Nephron progenitor cell (in vitro differentiated cells): ENCODE measurements around the gene KRTAP10-10.
"Not testable (repeated sequence)": the region's sequence is repeated elsewhere in the genome, so short reads cannot be mapped to it uniquely, and the experiment has no call there.

Experiments
- DNase-seq: peaks from one replicate; pipeline ENCODE4 v3.0.0; 2021
- H3K27ac Mint-ChIP-seq: 2 replicates; pipeline ENCODE4 v1.8.0; 2021; ENCODE audit warnings: mild to moderate bottlenecking, moderate library complexity, mixed read lengths
- H3K27me3 Mint-ChIP-seq: 2 replicates; pipeline ENCODE4 v1.8.0; 2021; ENCODE audit warnings: mild to moderate bottlenecking, low read depth, mixed read lengths; ENCODE audit not compliant: poor library complexity
- H3K36me3 Mint-ChIP-seq: 2 replicates; pipeline ENCODE4 v1.8.0; 2021; ENCODE audit warnings: low read depth, mixed read lengths
- H3K4me1 Mint-ChIP-seq: 2 replicates; pipeline ENCODE4 v1.8.0; 2021; ENCODE audit warnings: mixed read lengths
- H3K4me3 Mint-ChIP-seq: 2 replicates; pipeline ENCODE4 v1.8.0; 2021; ENCODE audit warnings: mild to moderate bottlenecking, moderate library complexity, mixed read lengths
- H3K9me3 Mint-ChIP-seq: 2 replicates; pipeline ENCODE4 v1.8.0; 2021; ENCODE audit warnings: mild to moderate bottlenecking, moderate library complexity, mixed read lengths
- TF ChIP-seq, protein P1 (sequence below): fragments of 200-600 bp; sonication (generic); IDR thresholded peaks from 2 replicates; pipeline ENCODE4 v1.5.0; 2021; ENCODE audit warnings: antibody characterized with exemption

The KRTAP10-10 gene

GRCh38 chr21:44602463-44602850 is 34.7 kb upstream of the KRTAP10-10 start:
- Mint-ChIP-seq H3K36me3 (peaks cover 12% of the 10 kb centered on the region), H3K4me3 (no peak overlapping the region), H3K9me3 (peaks cover 34% of the 10 kb centered on the region), H3K27ac (no peak overlapping the region), H3K4me1 (peaks cover 30% of the 10 kb centered on the region), H3K27me3 (peaks cover 9% of the 10 kb centered on the region)
- TF ChIP-seq, protein P1, sequence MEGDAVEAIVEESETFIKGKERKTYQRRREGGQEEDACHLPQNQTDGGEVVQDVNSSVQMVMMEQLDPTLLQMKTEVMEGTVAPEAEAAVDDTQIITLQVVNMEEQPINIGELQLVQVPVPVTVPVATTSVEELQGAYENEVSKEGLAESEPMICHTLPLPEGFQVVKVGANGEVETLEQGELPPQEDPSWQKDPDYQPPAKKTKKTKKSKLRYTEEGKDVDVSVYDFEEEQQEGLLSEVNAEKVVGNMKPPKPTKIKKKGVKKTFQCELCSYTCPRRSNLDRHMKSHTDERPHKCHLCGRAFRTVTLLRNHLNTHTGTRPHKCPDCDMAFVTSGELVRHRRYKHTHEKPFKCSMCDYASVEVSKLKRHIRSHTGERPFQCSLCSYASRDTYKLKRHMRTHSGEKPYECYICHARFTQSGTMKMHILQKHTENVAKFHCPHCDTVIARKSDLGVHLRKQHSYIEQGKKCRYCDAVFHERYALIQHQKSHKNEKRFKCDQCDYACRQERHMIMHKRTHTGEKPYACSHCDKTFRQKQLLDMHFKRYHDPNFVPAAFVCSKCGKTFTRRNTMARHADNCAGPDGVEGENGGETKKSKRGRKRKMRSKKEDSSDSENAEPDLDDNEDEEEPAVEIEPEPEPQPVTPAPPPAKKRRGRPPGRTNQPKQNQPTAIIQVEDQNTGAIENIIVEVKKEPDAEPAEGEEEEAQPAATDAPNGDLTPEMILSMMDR = no peak
- no peak for DNase-seq

DNA sequence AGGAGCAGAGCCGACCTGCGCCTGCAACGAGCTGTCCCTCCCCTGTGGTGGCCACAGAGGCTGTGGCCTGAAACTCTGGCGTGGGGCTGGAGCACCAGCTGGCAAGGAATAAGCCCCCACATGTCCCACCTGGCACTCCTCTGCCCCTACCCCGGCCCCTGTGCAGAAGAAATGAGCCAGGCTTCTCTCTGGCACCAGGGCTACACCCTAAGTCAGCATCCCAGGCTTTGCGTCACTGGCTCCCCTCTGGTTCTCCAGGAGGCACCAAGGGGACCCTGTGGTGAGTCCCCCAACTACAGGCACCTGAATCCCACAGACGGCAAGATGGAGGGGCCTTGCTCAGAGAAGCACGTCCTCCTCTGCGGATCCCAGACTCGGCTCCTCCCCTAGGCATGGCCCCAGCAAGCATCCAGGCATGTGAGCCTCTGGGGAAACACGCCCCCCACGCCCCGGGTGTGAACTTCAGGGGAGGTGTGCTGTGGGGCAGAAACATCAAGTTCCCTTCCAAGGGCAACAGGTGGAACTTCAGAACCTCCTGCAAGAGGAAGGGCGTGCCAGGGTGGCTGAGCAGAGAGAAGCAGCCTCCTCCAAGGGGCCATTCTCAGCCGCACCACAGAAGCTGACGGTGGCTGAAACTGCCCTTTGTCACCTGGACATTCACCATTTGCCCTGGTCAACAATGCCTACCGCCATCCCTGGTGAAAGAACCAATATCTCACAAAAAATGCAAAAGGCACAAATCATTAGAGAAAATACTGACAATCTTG is 33.9 kb upstream of the KRTAP10-10 start:
- no peak for DNase-seq
- H3K27ac Mint-ChIP-seq = no peak overlapping the region
- peaks cover 26% of the 10 kb centered on the region for H3K9me3 Mint-ChIP-seq
- H3K27me3 Mint-ChIP-seq = peaks cover 6% of the 10 kb centered on the region
- peaks cover 24% of the 10 kb centered on the region for H3K4me1 Mint-ChIP-seq
- TF ChIP-seq, protein P1 = no peak
- peaks cover 6% of the 10 kb centered on the region for H3K36me3 Mint-ChIP-seq
- no peak overlapping the region for H3K4me3 Mint-ChIP-seq

DNA sequence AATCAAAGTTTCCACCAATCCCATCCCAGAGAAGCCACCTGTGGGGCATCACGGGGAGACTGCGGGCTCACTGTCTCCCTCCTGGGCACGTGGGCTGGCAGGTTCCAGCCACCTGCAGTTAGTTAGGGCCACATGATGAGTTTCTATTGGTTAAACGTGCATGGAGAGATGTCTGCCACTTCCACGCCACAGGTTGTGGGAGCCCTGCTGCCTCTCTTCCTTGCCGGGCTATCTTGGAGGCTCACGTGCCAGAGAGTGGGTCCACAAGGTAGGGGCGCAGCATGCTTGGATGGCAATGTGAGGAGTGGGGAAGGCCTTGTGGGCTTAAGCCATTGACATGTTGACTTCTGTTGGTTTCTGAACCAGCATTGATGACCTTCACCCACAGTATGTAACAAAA is 33.2 kb upstream of the KRTAP10-10 start:
- H3K4me1 Mint-ChIP-seq = peaks cover 18% of the 10 kb centered on the region
- peaks cover 2% of the 10 kb centered on the region for H3K36me3 Mint-ChIP-seq
- no peak overlapping the region for H3K4me3 Mint-ChIP-seq
- peaks cover 6% of the 10 kb centered on the region for H3K27me3 Mint-ChIP-seq
- no peak overlapping the region for H3K27ac Mint-ChIP-seq
- DNase-seq = no peak
- TF ChIP-seq, protein P1 = no peak
- peaks cover 23% of the 10 kb centered on the region for H3K9me3 Mint-ChIP-seq

- DNase-seq = no peak
- TF ChIP-seq, protein P1 = no peak
- H3K27me3 Mint-ChIP-seq = peaks cover 8% of the 10 kb centered on the region
- H3K36me3 Mint-ChIP-seq = peaks cover 13% of the 10 kb centered on the region
- no peak overlapping the region for H3K27ac Mint-ChIP-seq
- H3K4me3 Mint-ChIP-seq = no peak overlapping the region
- peaks cover 42% of the 10 kb centered on the region for H3K9me3 Mint-ChIP-seq
- peaks cover 5% of the 10 kb centered on the region for H3K4me1 Mint-ChIP-seq
Observed at GRCh38 chr21:44606495-44606894, 30.7 kb upstream of the KRTAP10-10 start.

DNA sequence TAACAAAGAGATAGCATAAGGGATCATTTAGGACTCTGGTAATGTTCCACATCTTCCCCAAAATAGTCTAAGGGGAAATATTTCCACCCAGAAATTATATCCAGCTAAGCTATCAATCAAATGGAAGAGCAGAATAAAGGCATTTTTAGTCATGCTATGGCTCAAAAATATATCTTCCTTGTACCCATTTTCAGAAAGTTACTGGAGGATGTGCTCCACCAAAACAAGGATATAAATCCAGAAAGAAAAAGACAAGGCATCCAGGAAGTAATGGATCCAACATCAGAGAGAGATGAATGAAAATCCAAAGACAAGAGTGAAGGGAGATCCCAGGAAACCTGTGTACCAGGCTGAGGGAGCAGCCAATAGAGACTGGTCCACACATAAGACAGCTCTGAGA is 28.0 kb upstream of the KRTAP10-10 start:
- H3K4me3 Mint-ChIP-seq = no peak overlapping the region
- peaks cover 13% of the 10 kb centered on the region for H3K36me3 Mint-ChIP-seq
- TF ChIP-seq, protein P1 = no peak
- peaks cover 51% of the 10 kb centered on the region for H3K9me3 Mint-ChIP-seq
- no peak for DNase-seq
- H3K4me1 Mint-ChIP-seq = peaks cover 4% of the 10 kb centered on the region
- H3K27ac Mint-ChIP-seq = no peak overlapping the region
- peaks cover 9% of the 10 kb centered on the region for H3K27me3 Mint-ChIP-seq

- peaks cover 10% of the 10 kb centered on the region for H3K4me1 Mint-ChIP-seq
- H3K4me3 Mint-ChIP-seq, DNase-seq, H3K27ac Mint-ChIP-seq, H3K27me3 Mint-ChIP-seq: not testable (repeated sequence)
- H3K36me3 Mint-ChIP-seq = peaks cover 13% of the 10 kb centered on the region
- peaks cover 42% of the 10 kb centered on the region for H3K9me3 Mint-ChIP-seq
Observed at GRCh38 chr21:44610157-44610843, 26.9 kb upstream of the KRTAP10-10 start.
